Fibroblast of pulmonary artery (primary cell): ENCODE results near the gene AUTS2.
A peak's percentile ranks its signal among the peaks of the same experiment; 100 is the strongest.

ENCODE experiments used
- DNase-seq: peaks from one replicate; pipeline ENCODE4 v3.0.0-alpha.2; 2010; ENCODE audit warnings: low read depth
- H3K4me3 ChIP-seq: replicated peaks from 2 replicates; pipeline ENCODE4 v1.5.1; 2011; ENCODE audit warnings: low read depth, mild to moderate bottlenecking, control low read depth, low read length, moderate library complexity
- CTCF ChIP-seq: IDR thresholded peaks from 2 replicates; pipeline ENCODE4 v1.5.1; 2011; ENCODE audit warnings: mild to moderate bottlenecking, control low read depth, low read length, inconsistent platforms; ENCODE audit errors: missing control alignments

The AUTS2 gene

DNA sequence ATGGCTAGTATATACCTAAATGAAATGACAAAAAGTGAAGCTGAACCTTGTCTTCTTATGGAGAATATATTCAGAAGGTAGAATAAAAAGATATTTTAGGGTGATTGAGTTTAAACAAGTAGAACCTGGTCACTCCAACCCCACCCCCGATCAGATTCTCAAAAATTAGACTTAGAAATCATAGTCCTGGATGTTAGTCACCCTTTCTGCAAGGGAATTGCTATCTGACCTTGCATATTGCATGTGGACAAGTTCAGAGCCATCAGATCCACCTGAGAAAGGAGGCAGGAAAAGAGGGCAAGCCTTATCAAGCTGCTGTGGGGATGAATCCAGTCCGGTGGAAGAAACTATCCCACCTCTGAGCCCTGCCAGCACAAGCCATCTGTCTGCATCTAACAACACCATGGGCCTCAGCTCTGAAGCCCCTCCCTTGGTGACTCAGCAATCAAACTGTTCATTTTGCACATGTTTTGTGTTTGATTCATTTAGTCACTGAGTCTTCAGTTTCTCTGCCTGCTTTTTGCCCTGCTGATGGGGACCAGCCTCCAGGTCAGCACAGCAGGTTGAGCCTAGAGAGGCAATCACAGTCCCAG, 727.3 kb downstream of the AUTS2 start:
- no peak overlapping the region for H3K4me3 ChIP-seq
- no peak for TF ChIP-seq CTCF
- peak; percentile 4 for DNase-seq

GRCh38 chr7:70334295-70334694, 736.0 kb downstream of the AUTS2 start:
- TF ChIP-seq CTCF, result no peak
- no peak for DNase-seq
- no peak overlapping the region for H3K4me3 ChIP-seq

- no peak for TF ChIP-seq CTCF
- no peak for DNase-seq
- H3K4me3 ChIP-seq, result no peak overlapping the region
These were observed 736.6 kb downstream of the AUTS2 start for GRCh38 chr7:70334871-70335270.

GRCh38 chr7:70336536-70336935, 738.3 kb downstream of the AUTS2 start:
- TF ChIP-seq CTCF, result no peak
- no peak for DNase-seq
- H3K4me3 ChIP-seq, result no peak overlapping the region

DNA sequence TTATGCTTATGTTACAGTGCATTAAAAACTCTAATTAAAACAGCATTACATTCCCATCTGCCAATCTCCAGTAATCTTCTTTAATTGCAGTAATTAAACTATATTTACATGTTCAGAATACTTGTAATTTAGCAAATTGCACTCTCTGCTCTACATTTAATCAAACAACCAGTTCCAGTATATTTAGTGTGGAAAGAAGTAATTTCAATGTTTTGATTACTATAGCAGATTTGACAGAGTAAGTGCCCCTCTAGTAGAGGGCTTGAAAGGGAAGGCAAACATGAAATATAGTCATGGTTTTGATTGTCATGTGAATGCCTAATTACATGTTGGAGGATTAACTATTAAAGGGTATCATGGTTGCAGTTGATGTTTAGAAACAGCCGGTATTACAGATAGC, 739.7 kb downstream of the AUTS2 start:
- no peak overlapping the region for H3K4me3 ChIP-seq
- TF ChIP-seq CTCF, result no peak
- DNase-seq, result no peak

- TF ChIP-seq CTCF, result no peak
- H3K4me3 ChIP-seq, result no peak overlapping the region
- no peak for DNase-seq
These were observed 742.0 kb downstream of the AUTS2 start for GRCh38 chr7:70340236-70340635.

DNA sequence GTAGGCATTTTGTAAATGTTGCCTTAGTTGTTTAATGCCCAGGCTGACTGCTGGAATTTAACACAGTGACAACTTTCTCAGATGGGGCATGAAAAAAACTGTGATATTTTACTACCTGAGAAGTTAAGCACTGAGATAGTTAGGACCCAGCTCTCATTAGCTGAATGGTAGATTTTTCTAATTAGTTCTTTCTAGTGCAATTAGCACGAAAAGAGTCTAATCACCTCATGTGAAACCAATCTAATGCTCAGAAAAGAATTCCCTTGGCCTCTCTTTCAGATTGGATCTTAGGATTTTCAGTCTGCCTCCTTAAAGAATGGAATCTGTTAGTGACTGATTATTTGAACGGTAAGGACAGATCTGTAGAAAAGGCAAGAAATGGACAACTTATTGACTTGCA, 743.2 kb downstream of the AUTS2 start:
- H3K4me3 ChIP-seq, result no peak overlapping the region
- TF ChIP-seq CTCF, result no peak
- DNase-seq, result no peak
